Thyroid gland (tissue), 4 donors: Measurements from ENCODE around the gene TYMP. TPM values are rescaled to one million over a fixed set of nuclear protein-coding genes. Genes with fewer than 3 reads are reported as not detected.
"Not testable (repeated sequence)": the region's sequence is repeated elsewhere in the genome, so short reads cannot be mapped to it uniquely, and the experiment has no call there.

Source experiments
- DNase-seq, 2 donors: peaks; one replicate each; pipeline ENCODE4 v3.0.0-alpha.2; 2019
- H3K27ac ChIP-seq, 3 donors: fragments of 200-600 bp; sonication (generic); 1 replicate in 2 of 3; 2 replicates in 1 of 3; pipeline ENCODE4 v1.5.1; 2016 to 2019; ENCODE audit warnings: mild to moderate bottlenecking in 1 of 3, moderate library complexity in 1 of 3
- H3K27me3 ChIP-seq: fragments of 200-600 bp; sonication (generic); one replicate; pipeline ENCODE4 v1.5.1; 2019
- H3K36me3 ChIP-seq, 2 donors: fragments of 200-600 bp; sonication (generic); one replicate each; pipeline ENCODE4 v1.5.1; 2016 to 2019
- H3K4me1 ChIP-seq, 2 donors: fragments of 200-600 bp; sonication (generic); one replicate each; pipeline ENCODE4 v1.5.1; 2017 to 2019
- H3K4me3 ChIP-seq, 3 donors: fragments of 200-600 bp; sonication (generic); replicated peaks in 1 of 3; 1 replicate in 2 of 3; 2 replicates in 1 of 3; pipeline ENCODE4 v1.5.1; 2016; ENCODE audit warnings: mild to moderate bottlenecking in 1 of 3
- H3K9me3 ChIP-seq: fragments of 200-600 bp; sonication (generic); one replicate; pipeline ENCODE4 v1.5.1; 2017
- CTCF ChIP-seq, 6 experiments: fragments of 200-600 bp in 3 of 6; fragments of 450-650 bp in 3 of 6; sonication (generic) in 3 of 6; IDR thresholded peaks; one replicate each; pipeline ENCODE4 v1.5.1; 2016 to 2019; ENCODE audit warnings: antibody characterized with exemption in 6 of 6, mild to moderate bottlenecking in 2 of 6, inconsistent platforms in 1 of 6, moderate library complexity in 1 of 6
- POLR2A ChIP-seq, 2 donors: fragments of 450-650 bp; IDR thresholded peaks; one replicate each; pipeline ENCODE4 v1.6.1; 2017; ENCODE audit warnings: antibody characterized with exemption in 2 of 2, mild to moderate bottlenecking in 2 of 2, moderate library complexity in 1 of 2
- WGBS, 2 donors: methylation state at CpG; one replicate each; pipeline ENCODE4 v1.1.5; 2017; 5-methylcytosine and 5-hydroxymethylcytosine counted together
- intact Hi-C: fragments of 100-400 bp; cut with DNase I; formaldehyde crosslinking; loops from one replicate; pipeline ENCODE4 v1.15.1; 2023
- total RNA-seq, 4 donors: library from RNA; depleted of rRNA; stranded (reverse); fragments of >200 nt; gene quantifications; one replicate each; pipeline ENCODE4 v1.2.3, GENCODE V29; 2016

TYMP gene
- total RNA-seq, 4 donors from 2014 or later, result 28.0 to 61.0 (median 33.6) TPM

GRCh38 chr22:50537765-50538164 lies 8.0 kb upstream of the TYMP start:
- intact Hi-C loops, result no loop called here
- Histone ChIP-seq H3K27ac (peak overlapping the region in 2 of 3 donors; percentile 91 to 96), H3K4me3 (no peak overlapping the region), H3K27me3 (no peaks in the 10 kb centered on the region), H3K9me3 (no peaks in the 10 kb centered on the region), H3K4me1 (peaks cover 12 to 58% of the 10 kb centered on the region in 2 donors), H3K36me3 (no peaks in the 10 kb centered on the region)
- no peak for DNase-seq
- 87 to 88% methylated on average over 13 of the region's 13 CpGs for WGBS, 2 donors
- TF ChIP-seq POLR2A (IDR thresholded peaks at IDR 0.05), result no peak
- TF ChIP-seq CTCF (IDR thresholded peaks at IDR 0.05), result no peak

GRCh38 chr22:50536226-50536625 lies 6.4 kb upstream of the TYMP start:
- Histone ChIP-seq H3K4me3 (no peak overlapping the region), H3K4me1 (peaks cover 21 to 56% of the 10 kb centered on the region in 2 donors), H3K9me3 (no peaks in the 10 kb centered on the region), H3K36me3 (no peaks in the 10 kb centered on the region), H3K27me3 (no peaks in the 10 kb centered on the region), H3K27ac (no peak overlapping the region)
- 87 to 88% methylated on average over 3 of the region's 3 CpGs for WGBS, 2 donors
- TF ChIP-seq CTCF (IDR thresholded peaks at IDR 0.05) (no peak), POLR2A (IDR thresholded peaks at IDR 0.05) (no peak)
- DNase-seq, result no peak
- intact Hi-C loops, result no loop called here

- Histone ChIP-seq H3K9me3 (no peaks in the 10 kb centered on the region), H3K4me3 (no peak overlapping the region), H3K27me3 (no peaks in the 10 kb centered on the region), H3K36me3 (no peaks in the 10 kb centered on the region), H3K27ac (peak overlapping the region in 1 of 3 donors; percentile 60), H3K4me1 (peaks cover 29 to 50% of the 10 kb centered on the region in 2 donors)
- no peak for DNase-seq
- 80% methylated on average over 8 of the region's 8 CpGs for WGBS, 2 donors
- intact Hi-C loops, result no loop called here
- TF ChIP-seq CTCF (IDR thresholded peaks at IDR 0.05) (no peak), POLR2A (IDR thresholded peaks at IDR 0.05) (no peak)
Observed at GRCh38 chr22:50535113-50535512, 5.3 kb upstream of the TYMP start.

GRCh38 chr22:50533856-50534711 lies 4.3 kb upstream of the TYMP start:
- intact Hi-C loops, H3K4me3 ChIP-seq, H3K27me3 ChIP-seq, H3K9me3 ChIP-seq, H3K36me3 ChIP-seq: not testable (repeated sequence)
- DNase-seq, result peak; percentile 82 to 87
- H3K27ac ChIP-seq, result peak overlapping the region; percentile 1 to 99 (median 35)
- 34 to 43% methylated on average over 21 of the region's 21 CpGs for WGBS, 2 donors
- H3K4me1 ChIP-seq, result peaks cover 25 to 46% of the 10 kb centered on the region in 2 donors
- TF ChIP-seq POLR2A (IDR thresholded peaks at IDR 0.05), result peak in 1 of 2 donors; percentile 66

DNA sequence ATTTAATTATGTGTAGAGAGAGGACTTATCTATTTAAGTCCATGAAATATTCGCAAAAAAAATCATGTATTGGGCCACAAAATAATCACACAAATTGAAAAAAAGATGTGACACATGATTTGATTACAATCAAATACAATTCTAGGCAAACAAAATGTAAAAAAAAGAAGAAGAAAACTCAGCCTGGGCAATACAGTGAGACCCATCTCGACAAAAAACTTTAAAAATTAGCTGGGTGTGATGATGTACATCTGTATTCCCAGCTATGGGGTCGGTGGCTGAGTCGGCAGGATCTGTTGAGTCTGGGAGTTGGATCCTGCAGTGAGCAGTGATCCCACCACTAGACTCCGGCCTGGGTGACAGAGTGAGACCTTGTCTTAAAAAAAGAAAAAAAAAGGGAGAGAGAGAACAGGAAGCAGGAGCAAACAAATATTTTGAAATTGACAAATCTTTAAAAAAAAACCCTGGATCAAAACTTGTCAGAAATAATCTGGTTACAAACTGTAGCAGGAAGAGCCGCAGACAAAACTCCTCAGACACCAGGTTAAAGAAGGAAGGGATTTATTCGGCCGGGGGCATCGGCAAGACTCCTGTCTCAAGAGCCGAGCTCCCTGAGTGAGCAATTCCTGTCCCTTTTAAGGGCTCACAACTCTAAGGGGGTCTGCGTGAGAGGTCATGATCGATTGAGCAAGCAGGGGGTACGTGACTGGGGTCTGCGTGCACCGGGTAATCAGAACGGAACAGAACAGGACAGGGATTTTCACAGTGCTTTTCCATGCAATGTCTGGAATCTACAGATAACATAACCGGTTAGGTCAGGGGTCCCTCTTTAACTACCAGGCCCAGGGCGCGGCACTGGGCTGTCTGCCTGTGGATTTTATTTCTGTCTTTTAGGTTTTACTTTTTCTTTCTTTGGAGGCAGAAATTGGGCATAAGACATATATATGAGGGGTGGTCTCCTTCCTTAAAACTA lies 3.3 kb upstream of the TYMP start:
- TF ChIP-seq POLR2A (IDR thresholded peaks at IDR 0.05) (no peak), CTCF (IDR thresholded peaks at IDR 0.05) (no peak)
- H3K4me3 ChIP-seq, result no peak overlapping the region
- whole genome bisulfite sequencing, 2 donors, result 71% methylated on average over 19 of the region's 19 CpGs
- peak overlapping the region; percentile 35 to 99 (median 85) for H3K27ac ChIP-seq
- no peaks in the 10 kb centered on the region for H3K27me3 ChIP-seq
- intact Hi-C loops, result no loop called here
- DNase-seq, result no peak
- no peaks in the 10 kb centered on the region for H3K9me3 ChIP-seq
- H3K36me3 ChIP-seq, result no peaks in the 10 kb centered on the region
- peaks cover 25 to 37% of the 10 kb centered on the region in 2 donors for H3K4me1 ChIP-seq
